ENCODE measurements around the gene ATF6. TPM values are rescaled to one million over a fixed set of nuclear protein-coding genes. Genes with fewer than 3 reads are reported as not detected.

ATF6 gene
- total RNA-seq, 2 experiments from 2014 or later = 16.2 to 17.1 TPM

GRCh38 chr1:161799792-161800191 lies 33.7 kb downstream of the ATF6 start:
- H3K9me3 Mint-ChIP-seq = no peaks in the 10 kb centered on the region
- intact Hi-C loops (cut with DNase I, micrococcal nuclease) = loop anchor here (10.0 kb wide), 2 partner anchors 65 to 475 kb away; no protein-coding TSS in a partner anchor
- Histone ChIP-seq H3K4me3 (ENCODE audit: low read length) (no peak overlapping the region), H3K27me3 (ENCODE audit: control insufficient read depth in 1 of 2, insufficient read depth in 2 of 2, low read length in 2 of 2) (no peaks in the 10 kb centered on the region), H3K9me3 (ENCODE audit: control insufficient read depth in 1 of 2, insufficient read depth in 1 of 2, low read length in 2 of 2) (no peaks in the 10 kb centered on the region), H3K27ac (ENCODE audit: low read depth in 1 of 2, low read length in 2 of 2) (no peak overlapping the region), H3K36me3 (ENCODE audit: insufficient read depth, low read length) (peaks cover 71% of the 10 kb centered on the region), H3K4me1 (ENCODE audit: insufficient read depth, low read length) (no peaks in the 10 kb centered on the region)
- H3K27me3 Mint-ChIP-seq = no peaks in the 10 kb centered on the region
- ATAC-seq (ENCODE audit: poor library complexity) (no peak), DNase-seq (no peak)
- H3K36me3 Mint-ChIP-seq (ENCODE audit: low read depth) = peaks cover 99% of the 10 kb centered on the region
- ChIA-PET POLR2A (no interaction called here), CTCF (interaction anchor here (0.6 kb wide), 1 partner anchor 237 kb away, joined by 3 read pairs; no protein-coding TSS in a partner anchor)
- H3K27ac Mint-ChIP-seq = no peak overlapping the region
- peaks cover 12% of the 10 kb centered on the region for H3K4me1 Mint-ChIP-seq (ENCODE audit: low read depth)
- H3K4me3 Mint-ChIP-seq = no peak overlapping the region
- TF ChIP-seq CTCF (IDR thresholded peaks at IDR 0.05) = no peak

- peaks cover 22% of the 10 kb centered on the region for H3K4me1 Mint-ChIP-seq (ENCODE audit: low read depth)
- ChIA-PET CTCF (interaction anchor here (1.9 kb wide), 1 partner anchor 9 kb away, joined by 6 read pairs; no protein-coding TSS in a partner anchor), POLR2A (no interaction called here)
- no peak overlapping the region for H3K27ac Mint-ChIP-seq
- no peak for TF ChIP-seq CTCF (IDR thresholded peaks at IDR 0.05)
- Histone ChIP-seq H3K27me3 (ENCODE audit: control insufficient read depth in 1 of 2, insufficient read depth in 2 of 2, low read length in 2 of 2) (no peaks in the 10 kb centered on the region), H3K9me3 (ENCODE audit: control insufficient read depth in 1 of 2, insufficient read depth in 1 of 2, low read length in 2 of 2) (no peaks in the 10 kb centered on the region), H3K4me1 (ENCODE audit: insufficient read depth, low read length) (no peaks in the 10 kb centered on the region), H3K4me3 (ENCODE audit: low read length) (no peak overlapping the region), H3K36me3 (ENCODE audit: insufficient read depth, low read length) (peaks cover 59% of the 10 kb centered on the region), H3K27ac (ENCODE audit: low read depth in 1 of 2, low read length in 2 of 2) (no peak overlapping the region)
- DNase-seq = no peak
- ATAC-seq (ENCODE audit: poor library complexity) = no peak
- no peaks in the 10 kb centered on the region for H3K27me3 Mint-ChIP-seq
- H3K4me3 Mint-ChIP-seq = no peak overlapping the region
- peaks cover 92% of the 10 kb centered on the region for H3K36me3 Mint-ChIP-seq (ENCODE audit: low read depth)
- no peaks in the 10 kb centered on the region for H3K9me3 Mint-ChIP-seq
- intact Hi-C loops (cut with DNase I, micrococcal nuclease) = no loop called here
Measured at GRCh38 chr1:161801955-161802354, 35.8 kb downstream of the ATF6 start.

- H3K27ac Mint-ChIP-seq = no peak overlapping the region
- H3K36me3 Mint-ChIP-seq (ENCODE audit: low read depth) = peaks cover 89% of the 10 kb centered on the region
- Histone ChIP-seq H3K4me3 (ENCODE audit: low read length) (no peak overlapping the region), H3K4me1 (ENCODE audit: insufficient read depth, low read length) (no peaks in the 10 kb centered on the region), H3K27ac (ENCODE audit: low read depth in 1 of 2, low read length in 2 of 2) (no peak overlapping the region), H3K9me3 (ENCODE audit: control insufficient read depth in 1 of 2, insufficient read depth in 1 of 2, low read length in 2 of 2) (no peaks in the 10 kb centered on the region), H3K36me3 (ENCODE audit: insufficient read depth, low read length) (peaks cover 48% of the 10 kb centered on the region), H3K27me3 (ENCODE audit: control insufficient read depth in 1 of 2, insufficient read depth in 2 of 2, low read length in 2 of 2) (no peaks in the 10 kb centered on the region)
- no peaks in the 10 kb centered on the region for H3K9me3 Mint-ChIP-seq
- intact Hi-C loops (cut with DNase I, micrococcal nuclease) = no loop called here
- ChIA-PET POLR2A (interaction anchor here (0.6 kb wide), 1 partner anchor 68 kb away, joined by 3 read pairs; no protein-coding TSS in a partner anchor), CTCF (interaction anchor here (1.9 kb wide), 1 partner anchor 10 kb away, joined by 6 read pairs; no protein-coding TSS in a partner anchor)
- H3K4me3 Mint-ChIP-seq = no peak overlapping the region
- H3K4me1 Mint-ChIP-seq (ENCODE audit: low read depth) = peaks cover 26% of the 10 kb centered on the region
- ATAC-seq (ENCODE audit: poor library complexity) (no peak), DNase-seq (no peak)
- H3K27me3 Mint-ChIP-seq = no peaks in the 10 kb centered on the region
- TF ChIP-seq CTCF (IDR thresholded peaks at IDR 0.05) = no peak
Measured at GRCh38 chr1:161803181-161803580, 37.1 kb downstream of the ATF6 start.
